Body of pancreas (tissue), 4 donors: ENCODE data around the gene VAV2. TPM values are rescaled to one million over a fixed set of nuclear protein-coding genes. Genes with fewer than 3 reads are reported as not detected.

Experiments
- ATAC-seq: fragments of 150-250 bp; one replicate; pipeline ENCODE4 v1.9.1; 2016
- DNase-seq, 4 donors: peaks; one replicate each; pipeline ENCODE4 v3.0.0-alpha.2; 2019
- H3K27ac ChIP-seq, 4 donors: fragments of 200-600 bp; sonication (generic); 1 replicate in 3 of 4; 2 replicates in 1 of 4; pipeline versions ENCODE4 v1.5.1 to v1.6.1; 2016 to 2019; ENCODE audit warnings: mild to moderate bottlenecking in 1 of 4, mixed read lengths in 1 of 4, moderate library complexity in 1 of 4
- H3K27me3 ChIP-seq, 2 donors: fragments of 200-600 bp; sonication (generic); one replicate each; pipeline ENCODE4 v1.6.0; 2016; ENCODE audit warnings: mild to moderate bottlenecking in 1 of 2
- H3K36me3 ChIP-seq, 2 donors: fragments of 200-600 bp; sonication (generic); replicated peaks in 1 of 2; 2 replicates each; pipeline ENCODE4 v1.5.1; 2016; ENCODE audit warnings: low read depth in 2 of 2; ENCODE audit not compliant: insufficient read depth in 1 of 2
- H3K4me1 ChIP-seq: fragments of 200-600 bp; sonication (generic); one replicate; pipeline ENCODE4 v1.6.0; 2016
- H3K4me3 ChIP-seq, 2 donors: fragments of 200-600 bp; sonication (generic); 1 replicate in 1 of 2; 2 replicates in 1 of 2; pipeline ENCODE4 v1.5.1; 2016 to 2019
- H3K9me3 ChIP-seq, 3 donors: fragments of 200-600 bp; sonication (generic); 1 replicate in 2 of 3; 2 replicates in 1 of 3; pipeline ENCODE4 v1.5.1; 2016
- POLR2A ChIP-seq, 3 donors: fragments of 450-650 bp; IDR thresholded peaks; one replicate each; pipeline ENCODE4 v1.6.1; 2016; ENCODE audit warnings: antibody characterized with exemption in 3 of 3, mild to moderate bottlenecking in 2 of 3
- WGBS, 2 donors: methylation state at CpG; one replicate each; pipeline ENCODE4 v1.1.5; 2017; 5-methylcytosine and 5-hydroxymethylcytosine counted together
- intact Hi-C: fragments of 100-400 bp; cut with DNase I; formaldehyde crosslinking; loops from one replicate; pipeline ENCODE4 v1.15.1; 2023
- total RNA-seq, 2 donors: library from RNA; depleted of rRNA; stranded (reverse); fragments of >200 nt; gene quantifications; one replicate each; pipeline ENCODE4 v1.1.0, GENCODE V29; 2016
- TF ChIP-seq, protein P1 (sequence below), 7 experiments: fragments of 450-650 bp in 4 of 7; fragments of 200-600 bp in 3 of 7; sonication (generic) in 3 of 7; IDR thresholded peaks; one replicate each; pipeline ENCODE4 v1.5.1; 2016 to 2019; ENCODE audit warnings: antibody characterized with exemption in 7 of 7

Gene VAV2
- total RNA-seq, 2 donors from 2014 or later = 31.6 to 32.3 TPM

DNA sequence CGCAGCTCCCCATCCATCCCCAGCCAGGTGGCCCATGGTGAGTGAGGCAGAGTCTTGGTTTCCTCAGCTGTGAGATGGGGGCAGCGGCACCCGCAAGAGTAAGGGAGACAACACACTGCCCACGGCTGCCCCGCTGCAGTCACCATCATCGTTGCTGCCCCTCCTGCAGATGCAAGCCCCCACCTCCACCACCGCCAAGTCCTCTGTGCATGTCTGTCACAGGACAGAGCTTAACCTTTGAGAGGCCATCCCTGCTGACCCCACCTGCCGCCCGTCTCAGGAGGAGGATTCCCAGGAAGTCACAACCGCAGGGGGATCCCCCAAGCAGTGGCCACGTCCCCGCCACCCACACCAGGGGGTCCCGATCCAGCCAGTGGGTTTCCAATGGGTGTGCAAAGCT, 113.7 kb downstream of the VAV2 start:
- no peaks in the 10 kb centered on the region for H3K36me3 ChIP-seq
- no peak overlapping the region for H3K27ac ChIP-seq
- no peaks in the 10 kb centered on the region for H3K27me3 ChIP-seq
- H3K9me3 ChIP-seq = no peaks in the 10 kb centered on the region
- no peak for ATAC-seq
- DNase-seq = no peak
- H3K4me1 ChIP-seq = peaks cover 32% of the 10 kb centered on the region
- intact Hi-C loops = no loop called here
- TF ChIP-seq POLR2A (IDR thresholded peaks at IDR 0.05) = no peak
- TF ChIP-seq, protein P1, sequence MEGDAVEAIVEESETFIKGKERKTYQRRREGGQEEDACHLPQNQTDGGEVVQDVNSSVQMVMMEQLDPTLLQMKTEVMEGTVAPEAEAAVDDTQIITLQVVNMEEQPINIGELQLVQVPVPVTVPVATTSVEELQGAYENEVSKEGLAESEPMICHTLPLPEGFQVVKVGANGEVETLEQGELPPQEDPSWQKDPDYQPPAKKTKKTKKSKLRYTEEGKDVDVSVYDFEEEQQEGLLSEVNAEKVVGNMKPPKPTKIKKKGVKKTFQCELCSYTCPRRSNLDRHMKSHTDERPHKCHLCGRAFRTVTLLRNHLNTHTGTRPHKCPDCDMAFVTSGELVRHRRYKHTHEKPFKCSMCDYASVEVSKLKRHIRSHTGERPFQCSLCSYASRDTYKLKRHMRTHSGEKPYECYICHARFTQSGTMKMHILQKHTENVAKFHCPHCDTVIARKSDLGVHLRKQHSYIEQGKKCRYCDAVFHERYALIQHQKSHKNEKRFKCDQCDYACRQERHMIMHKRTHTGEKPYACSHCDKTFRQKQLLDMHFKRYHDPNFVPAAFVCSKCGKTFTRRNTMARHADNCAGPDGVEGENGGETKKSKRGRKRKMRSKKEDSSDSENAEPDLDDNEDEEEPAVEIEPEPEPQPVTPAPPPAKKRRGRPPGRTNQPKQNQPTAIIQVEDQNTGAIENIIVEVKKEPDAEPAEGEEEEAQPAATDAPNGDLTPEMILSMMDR (IDR thresholded peaks at IDR 0.05) = no peak
- no peak overlapping the region for H3K4me3 ChIP-seq
- WGBS, 2 donors = 80 to 92% methylated on average over 1 to 13 of the region's 13 CpGs

DNA sequence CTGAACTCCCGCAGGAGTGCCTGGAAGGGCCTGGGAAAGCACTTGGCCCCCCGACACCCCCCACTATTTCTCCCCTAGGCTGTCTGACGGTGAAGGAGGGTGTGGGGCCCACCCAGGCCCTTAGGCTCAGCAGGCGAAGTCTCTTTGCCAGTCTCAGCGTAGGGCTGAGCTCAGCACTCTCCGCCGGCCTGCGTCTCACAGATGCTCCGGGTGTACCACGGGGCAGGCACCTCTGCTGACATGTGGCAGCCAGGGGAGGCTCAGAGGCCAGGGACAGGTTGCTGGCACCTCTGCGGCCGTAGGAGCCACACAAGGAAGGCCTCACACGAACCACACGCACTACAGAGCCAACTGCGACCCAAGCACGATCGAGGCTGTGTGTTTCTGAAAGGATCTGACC, 114.2 kb downstream of the VAV2 start:
- no peak overlapping the region for H3K4me3 ChIP-seq
- WGBS, 2 donors = 90 to 91% methylated on average over 15 of the region's 17 CpGs
- H3K27ac ChIP-seq = no peak overlapping the region
- no peaks in the 10 kb centered on the region for H3K9me3 ChIP-seq
- TF ChIP-seq POLR2A (IDR thresholded peaks at IDR 0.05) = no peak
- TF ChIP-seq, protein P1 (IDR thresholded peaks at IDR 0.05) = no peak
- DNase-seq (no peak), ATAC-seq (no peak)
- intact Hi-C loops = no loop called here
- no peaks in the 10 kb centered on the region for H3K36me3 ChIP-seq
- no peaks in the 10 kb centered on the region for H3K27me3 ChIP-seq
- H3K4me1 ChIP-seq = peaks cover 28% of the 10 kb centered on the region

DNA sequence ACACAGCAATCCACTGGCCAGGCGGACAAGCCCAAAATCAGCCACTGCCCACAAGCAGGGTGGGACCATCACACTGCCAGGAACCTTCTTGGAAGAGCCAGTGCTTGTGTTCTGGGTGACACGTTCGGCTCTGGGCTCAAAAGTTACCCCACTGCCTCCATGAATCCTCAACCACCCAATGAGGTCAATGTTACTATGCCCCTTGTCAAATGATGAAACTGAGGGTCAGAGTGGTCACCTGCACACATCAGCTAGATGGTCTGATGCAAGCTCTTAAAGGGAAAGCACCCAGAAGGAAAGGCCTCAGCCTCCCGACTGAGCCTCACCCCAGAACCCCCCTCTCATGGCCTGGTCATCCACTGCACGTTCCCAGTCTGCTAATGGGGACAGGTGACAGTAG, 114.8 kb downstream of the VAV2 start:
- WGBS, 2 donors = 80 to 87% methylated on average over 5 of the region's 5 CpGs
- Histone ChIP-seq H3K27me3 (no peaks in the 10 kb centered on the region), H3K36me3 (no peaks in the 10 kb centered on the region), H3K9me3 (no peaks in the 10 kb centered on the region), H3K4me1 (peaks cover 22% of the 10 kb centered on the region), H3K4me3 (no peak overlapping the region), H3K27ac (no peak overlapping the region)
- TF ChIP-seq POLR2A (IDR thresholded peaks at IDR 0.05) = no peak
- TF ChIP-seq, protein P1 (IDR thresholded peaks at IDR 0.05) = no peak
- ATAC-seq (no peak), DNase-seq (no peak)
- intact Hi-C loops = no loop called here

DNA sequence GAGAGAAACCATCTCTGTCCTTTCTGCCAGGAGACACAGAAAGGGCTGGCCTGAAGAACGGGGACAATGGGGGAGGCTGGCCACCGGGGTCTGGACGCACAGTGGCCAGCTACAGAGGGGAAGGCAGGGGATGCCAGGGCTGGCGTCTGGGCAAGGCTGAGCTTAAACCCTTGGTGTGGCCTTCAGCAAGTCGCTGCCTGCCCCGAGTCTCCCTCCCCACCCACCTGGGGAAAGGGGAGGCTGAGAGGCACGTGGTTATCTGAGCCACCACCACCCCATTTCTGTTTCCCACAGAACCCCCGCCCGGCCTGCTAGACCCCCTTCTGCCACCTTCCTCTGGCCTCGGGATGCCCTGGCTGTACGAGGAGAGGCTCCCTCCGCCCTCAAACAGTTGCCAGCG, 115.3 kb downstream of the VAV2 start:
- 79 to 91% methylated on average over 7 to 13 of the region's 13 CpGs for WGBS, 2 donors
- Histone ChIP-seq H3K27me3 (no peaks in the 10 kb centered on the region), H3K4me3 (no peak overlapping the region), H3K9me3 (no peaks in the 10 kb centered on the region), H3K4me1 (peaks cover 17% of the 10 kb centered on the region), H3K36me3 (no peaks in the 10 kb centered on the region), H3K27ac (no peak overlapping the region)
- no peak for TF ChIP-seq POLR2A (IDR thresholded peaks at IDR 0.05)
- TF ChIP-seq, protein P1 (IDR thresholded peaks at IDR 0.05) = no peak
- no peak for ATAC-seq
- intact Hi-C loops = no loop called here
- no peak for DNase-seq

DNA sequence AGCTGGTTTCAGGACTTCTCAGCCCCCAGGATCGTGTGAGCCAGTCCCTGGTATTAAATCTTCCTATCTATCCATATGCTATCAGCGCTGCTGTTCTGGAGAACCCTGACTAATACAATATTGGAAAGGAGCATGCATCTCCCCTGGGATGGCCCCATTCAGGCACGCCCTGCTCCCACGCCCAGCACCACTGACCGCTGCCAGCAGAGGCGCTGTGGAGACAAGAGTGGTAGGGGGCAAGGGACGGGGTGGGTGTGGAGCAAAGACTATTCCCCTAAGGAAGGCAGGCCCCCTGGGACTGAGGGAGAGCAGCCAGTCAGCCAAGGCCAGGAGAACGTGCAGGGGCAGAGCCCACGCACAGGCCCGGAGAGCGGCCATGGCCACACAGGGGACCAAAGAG, 116.0 kb downstream of the VAV2 start:
- H3K36me3 ChIP-seq = no peaks in the 10 kb centered on the region
- intact Hi-C loops = no loop called here
- no peak for ATAC-seq
- no peak for DNase-seq
- no peaks in the 10 kb centered on the region for H3K27me3 ChIP-seq
- 90 to 94% methylated on average over 11 of the region's 11 CpGs for WGBS, 2 donors
- H3K9me3 ChIP-seq = no peaks in the 10 kb centered on the region
- TF ChIP-seq, protein P1 (IDR thresholded peaks at IDR 0.05) = no peak
- H3K4me1 ChIP-seq = peaks cover 10% of the 10 kb centered on the region
- no peak overlapping the region for H3K27ac ChIP-seq
- no peak overlapping the region for H3K4me3 ChIP-seq
